SIG-M5 (cell line): ENCODE results near the gene PLP1.
"Not testable (repeated sequence)": the region's sequence is repeated elsewhere in the genome, so short reads cannot be mapped to it uniquely, and the experiment has no call there.

ENCODE experiments used
- DNase-seq: peaks from one replicate; lab custom pipeline; 2025; lab: John Stamatoyannopoulos, UW

PLP1 gene

GRCh38 chrX:103781062-103781402 is 4.4 kb downstream of the PLP1 start:
- DNase-seq, result no peak

- DNase-seq, result no peak
These were observed 5.1 kb downstream of the PLP1 start for GRCh38 chrX:103781706-103782105.

- no peak for DNase-seq
These were observed 6.0 kb downstream of the PLP1 start for GRCh38 chrX:103782640-103783039.

GRCh38 chrX:103783196-103783595 is 6.6 kb downstream of the PLP1 start:
- no peak for DNase-seq

GRCh38 chrX:103783971-103784370 is 7.3 kb downstream of the PLP1 start:
- no peak for DNase-seq

- no peak for DNase-seq
These were observed 12.4 kb downstream of the PLP1 start for GRCh38 chrX:103789004-103789403.

- DNase-seq, result no peak
These were observed 14.6 kb downstream of the PLP1 start for GRCh38 chrX:103791228-103791627.

- DNase-seq, result no peak
These were observed 15.3 kb downstream of the PLP1 start for GRCh38 chrX:103791826-103792485.

GRCh38 chrX:103792916-103793544 is 16.4 kb downstream of the PLP1 start:
- DNase-seq, result no peak

- DNase-seq, result no peak
These were observed 16.9 kb downstream of the PLP1 start for GRCh38 chrX:103793545-103793940.

- no peak for DNase-seq
These were observed 17.5 kb downstream of the PLP1 start for GRCh38 chrX:103794119-103794518.

- DNase-seq, result no peak
These were observed 21.1 kb downstream of the PLP1 start for GRCh38 chrX:103797691-103798090.

- no peak for DNase-seq
These were observed 23.7 kb downstream of the PLP1 start for GRCh38 chrX:103800318-103800717.

GRCh38 chrX:103805860-103806259 is 29.2 kb downstream of the PLP1 start:
- DNase-seq, result no peak

GRCh38 chrX:103806862-103807474 is 30.3 kb downstream of the PLP1 start:
- DNase-seq, result no peak

- no peak for DNase-seq
These were observed 35.2 kb downstream of the PLP1 start for GRCh38 chrX:103811858-103812257.

- not testable (repeated sequence) for DNase-seq
These were observed 40.5 kb downstream of the PLP1 start for GRCh38 chrX:103817101-103817500.

GRCh38 chrX:103817502-103817901 is 40.9 kb downstream of the PLP1 start:
- DNase-seq, result no peak

GRCh38 chrX:103818842-103819619 is 42.4 kb downstream of the PLP1 start:
- no peak for DNase-seq

- DNase-seq, result not testable (repeated sequence)
These were observed 44.2 kb downstream of the PLP1 start for GRCh38 chrX:103820802-103821201.

- DNase-seq, result no peak
These were observed 47.0 kb downstream of the PLP1 start for GRCh38 chrX:103823591-103823990.

- no peak for DNase-seq
These were observed 49.2 kb downstream of the PLP1 start for GRCh38 chrX:103825881-103826280.

- DNase-seq, result no peak
These were observed 51.9 kb downstream of the PLP1 start for GRCh38 chrX:103828529-103828928.
